HepG2 (cell line): ENCODE data around the gene NUDT9. TPM values are rescaled to one million over a fixed set of nuclear protein-coding genes. Genes with fewer than 3 reads are reported as not detected.

ENCODE experiments used
- AGO2 ChIP-seq: fragments of 200-400 bp; formaldehyde crosslinking; optimal IDR thresholded peaks from 2 replicates; pipeline ENCODE3; 2017; ENCODE audit warnings: mild to moderate bottlenecking, low read depth, low read length, moderate library complexity
- ARID5B ChIP-seq: IDR thresholded peaks from 2 replicates; pipeline ENCODE4 v1.4.0; 2020; ENCODE audit warnings: mild to moderate bottlenecking, missing genetic modification reagents
- CREB1 ChIP-seq, 2 experiments: fragments of 450-650 bp in 1 of 2; IDR thresholded peaks; 2 replicates each; pipeline ENCODE4 v1.6.1; 2016 to 2017; ENCODE audit warnings: control low read depth in 1 of 2, mild to moderate bottlenecking in 1 of 2, missing compliant biosample characterization in 1 of 2, missing genetic modification characterization in 1 of 2
- FLYWCH1 ChIP-seq: sonication (generic); formaldehyde crosslinking; IDR thresholded peaks from 2 replicates; pipeline ENCODE4 v1.8.1; 2023; ENCODE audit warnings: mild to moderate bottlenecking, missing genetic modification reagents
- HDAC2 ChIP-seq: sonication (generic); formaldehyde crosslinking; IDR thresholded peaks from 2 replicates; pipeline ENCODE4 v1.4.0; 2020; ENCODE audit warnings: missing genetic modification reagents
- LBX2 ChIP-seq: sonication (generic); formaldehyde crosslinking; IDR thresholded peaks from 2 replicates; pipeline ENCODE4 v1.5.0; 2020; ENCODE audit warnings: missing genetic modification reagents, mild to moderate bottlenecking, borderline replicate concordance
- MIER2 ChIP-seq: IDR thresholded peaks from 2 replicates; pipeline ENCODE4 v1.6.1; 2016; ENCODE audit warnings: missing biosample characterization, missing genetic modification reagents
- MTF2 ChIP-seq: sonication (generic); formaldehyde crosslinking; IDR thresholded peaks from 2 replicates; pipeline ENCODE4 v1.5.0; 2020; ENCODE audit warnings: missing genetic modification reagents, borderline replicate concordance
- NAIF1 ChIP-seq: sonication (generic); formaldehyde crosslinking; IDR thresholded peaks from 2 replicates; pipeline ENCODE4 v1.5.0; 2020; ENCODE audit warnings: mild to moderate bottlenecking, missing genetic modification reagents, borderline replicate concordance
- POLR2A ChIP-seq, 2 experiments: IDR thresholded peaks; 2 replicates each; pipeline ENCODE4 v1.6.1; 2011; ENCODE audit warnings: low read depth in 2 of 2, low read length in 2 of 2, mild to moderate bottlenecking in 1 of 2, moderate library complexity in 1 of 2; ENCODE audit not compliant: insufficient read depth in 1 of 2
- SOX5 ChIP-seq: IDR thresholded peaks from 2 replicates; pipeline ENCODE4 v1.6.1; 2016; ENCODE audit warnings: borderline replicate concordance
- XRCC5 ChIP-seq: fragments of 200-400 bp; formaldehyde crosslinking; optimal IDR thresholded peaks from 2 replicates; pipeline ENCODE3; 2017; ENCODE audit warnings: mild to moderate bottlenecking, low read length
- ZNF547 ChIP-seq: sonication (generic); formaldehyde crosslinking; IDR thresholded peaks from 2 replicates; pipeline ENCODE4 v1.5.1; 2020; ENCODE audit warnings: mild to moderate bottlenecking, missing genetic modification reagents
- ZNF569 ChIP-seq: sonication (generic); formaldehyde crosslinking; IDR thresholded peaks from 2 replicates; pipeline ENCODE4 v1.5.0; 2020; ENCODE audit warnings: mild to moderate bottlenecking, missing genetic modification reagents, moderate library complexity, borderline replicate concordance
- ZNF580 ChIP-seq: IDR thresholded peaks from 2 replicates; pipeline ENCODE4 v1.6.1; 2016; ENCODE audit warnings: low read depth, borderline replicate concordance
- ZNF609 ChIP-seq: sonication (generic); formaldehyde crosslinking; IDR thresholded peaks from 2 replicates; pipeline ENCODE4 v1.4.0; 2020; ENCODE audit warnings: mild to moderate bottlenecking, missing genetic modification reagents, borderline replicate concordance
- ZNF652 ChIP-seq: IDR thresholded peaks from 2 replicates; pipeline ENCODE4 v1.6.1; 2016; ENCODE audit warnings: low read depth, borderline replicate concordance
- ZNF703 ChIP-seq: sonication (generic); formaldehyde crosslinking; IDR thresholded peaks from 2 replicates; pipeline ENCODE4 v1.5.1; 2020; ENCODE audit warnings: missing genetic modification reagents, mild to moderate bottlenecking, moderate library complexity, borderline replicate concordance
- ZNF720 ChIP-seq: sonication (generic); formaldehyde crosslinking; IDR thresholded peaks from 2 replicates; pipeline ENCODE4 v1.4.0; 2020; ENCODE audit warnings: missing genetic modification reagents
- ZNF781 ChIP-seq: sonication (generic); formaldehyde crosslinking; IDR thresholded peaks from 2 replicates; pipeline ENCODE4 v1.5.1; 2020; ENCODE audit warnings: borderline replicate concordance, mild to moderate bottlenecking, missing genetic modification reagents; ENCODE audit errors: not compliant biosample characterization
- ZNF878 ChIP-seq: sonication (generic); formaldehyde crosslinking; IDR thresholded peaks from 2 replicates; pipeline ENCODE4 v1.8.1; 2023; ENCODE audit warnings: mild to moderate bottlenecking, missing genetic modification reagents, moderate library complexity
- polyA plus RNA-seq, 8 experiments: library from polyadenylated mRNA; depleted of rRNA in 3 of 8; stranded (reverse) in 7 of 8; unstranded in 1 of 8; fragments of >200 nt; fragmentation: Illumina TruSeq in 4 of 8; extraction: Trizol in 4 of 8; gene quantifications; 2 replicates each; pipeline versions ENCODE4 v1.2.1 to v1.2.3, GENCODE V29; 2011 to 2016; ENCODE audit warnings: low read depth in 4 of 8, missing spikeins in 1 of 8, mixed read lengths in 1 of 8; ENCODE audit not compliant: insufficient read depth in 1 of 8
- total RNA-seq, 5 experiments: library from RNA; depleted of rRNA; stranded (reverse); fragments of >200 nt; fragmentation: Illumina TruSeq; extraction: Trizol; gene quantifications; 2 replicates each; pipeline ENCODE4 v1.2.3, GENCODE V29; 2016; ENCODE audit warnings: low read depth in 1 of 5

The NUDT9 gene
- total and polyA plus RNA-seq, 2 of the 13 experiments (the other 11 are each of a cell fraction or from before 2014, with no cell fraction given): 10.4 to 12.3 TPM

GRCh38 chr4:87419578-87420249, 2.7 kb upstream of the NUDT9 start (continued):
- TF ChIP-seq ZNF609 (CRISPR knock-in tag) (peak; percentile 94), ZNF652 (CRISPR knock-in tag) (peak; percentile 24; the same call in 1 of the 2 replicates), ARID5B (peak; percentile 92), ZNF569 (no peak), ZNF878 (no peak), ZNF580 (CRISPR knock-in tag) (no peak), LBX2 (CRISPR knock-in tag) (no peak), NAIF1 (CRISPR knock-in tag) (peak; percentile 7; the same call in 1 of the 2 replicates), MTF2 (CRISPR knock-in tag) (no peak), ZNF703 (no peak), HDAC2 (CRISPR knock-in tag) (peak; percentile 88), POLR2A (IDR thresholded peaks at IDR 0.05; ENCODE audit: insufficient read depth in 1 of 2, low read depth in 2 of 2, low read length in 2 of 2) (no peak), AGO2 (no peak), ZNF720 (CRISPR knock-in tag) (no peak), ZNF781 (CRISPR knock-in tag) (no peak), ZNF547 (CRISPR knock-in tag) (no peak), XRCC5 (no peak), SOX5 (CRISPR knock-in tag) (peak; percentile 84; the same call in 1 of the 2 replicates), CREB1 (IDR thresholded peaks at IDR 0.05) (no peak), CREB1 (CRISPR knock-in tag; IDR thresholded peaks at IDR 0.05) (peak; percentile 60), MIER2 (CRISPR knock-in tag) (no peak), FLYWCH1 (CRISPR knock-in tag) (no peak)
